H9 (cell line): ENCODE data around the gene OR51V1. TPM values are rescaled to one million over a fixed set of nuclear protein-coding genes. Genes with fewer than 3 reads are reported as not detected.
A peak's percentile ranks its signal among the peaks of the same experiment; 100 is the strongest.

Experiments
- DNase-seq: peaks from one replicate; pipeline ENCODE4 v3.0.0-alpha.2; 2017
- H2AFZ ChIP-seq: one replicate; pipeline ENCODE4 v1.6.1; 2013; ENCODE audit warnings: mild to moderate bottlenecking, low read length, control low read depth, moderate library complexity
- H2AK5ac ChIP-seq: 2 replicates; pipeline ENCODE4 v1.6.1; 2013; ENCODE audit warnings: low read length, control low read depth, mixed read lengths; ENCODE audit not compliant: insufficient read length
- H2BK120ac ChIP-seq: one replicate; pipeline ENCODE4 v1.6.1; 2013; ENCODE audit warnings: low read depth, mild to moderate bottlenecking, low read length, control low read depth, inconsistent platforms; ENCODE audit not compliant: poor library complexity, severe bottlenecking
- H2BK12ac ChIP-seq: 2 replicates; pipeline ENCODE4 v1.6.1; 2013; ENCODE audit warnings: low read length, control low read depth, mixed read lengths, low read depth; ENCODE audit not compliant: insufficient read length
- H2BK15ac ChIP-seq: 2 replicates; pipeline ENCODE4 v1.6.1; 2013; ENCODE audit warnings: low read depth, low read length, control low read depth
- H2BK20ac ChIP-seq: one replicate; pipeline ENCODE4 v1.6.1; 2013; ENCODE audit warnings: low read depth, mild to moderate bottlenecking, low read length, control low read depth, inconsistent platforms; ENCODE audit not compliant: poor library complexity, severe bottlenecking
- H2BK5ac ChIP-seq: 2 replicates; pipeline ENCODE4 v1.6.1; 2013; ENCODE audit warnings: low read length, control low read depth, mixed read lengths; ENCODE audit not compliant: insufficient read length
- H3K14ac ChIP-seq: 2 replicates; pipeline ENCODE4 v1.6.1; 2013; ENCODE audit warnings: low read length, control low read depth; ENCODE audit not compliant: insufficient read depth
- H3K18ac ChIP-seq: 2 replicates; pipeline ENCODE4 v1.6.1; 2013; ENCODE audit warnings: low read depth, mild to moderate bottlenecking, mixed read lengths, low read length, control low read depth; ENCODE audit not compliant: insufficient read length
- H3K23ac ChIP-seq: 2 replicates; pipeline ENCODE4 v1.6.1; 2013; ENCODE audit warnings: low read length, control low read depth, mixed read lengths, low read depth; ENCODE audit not compliant: insufficient read length
- H3K23me2 ChIP-seq: 2 replicates; pipeline ENCODE4 v1.6.1; 2013; ENCODE audit warnings: low read depth, mild to moderate bottlenecking, mixed read lengths, low read length, control low read depth; ENCODE audit not compliant: insufficient read length, poor library complexity, severe bottlenecking
- H3K27ac ChIP-seq: 2 replicates; pipeline ENCODE4 v1.5.1; 2013; ENCODE audit warnings: low read length, control low read depth, mixed read lengths, low read depth; ENCODE audit not compliant: insufficient read length
- H3K27me3 ChIP-seq: 2 replicates; pipeline ENCODE4 v1.6.1; 2013; ENCODE audit warnings: low read length, control low read depth, inconsistent platforms; ENCODE audit not compliant: insufficient read depth
- H3K4ac ChIP-seq: 2 replicates; pipeline ENCODE4 v1.6.1; 2013; ENCODE audit warnings: low read depth, mild to moderate bottlenecking, control low read depth, inconsistent platforms, low read length, moderate library complexity
- H3K4me1 ChIP-seq: 2 replicates; pipeline ENCODE4 v1.6.1; 2013; ENCODE audit warnings: low read length, control low read depth, inconsistent platforms; ENCODE audit not compliant: insufficient read depth
- H3K4me2 ChIP-seq: 2 replicates; pipeline ENCODE4 v1.6.1; 2013; ENCODE audit warnings: low read length, control low read depth, mixed read lengths; ENCODE audit not compliant: insufficient read length, insufficient read depth
- H3K56ac ChIP-seq: 2 replicates; pipeline ENCODE4 v1.6.1; 2013; ENCODE audit warnings: low read depth, mild to moderate bottlenecking, mixed read lengths, low read length, control low read depth; ENCODE audit not compliant: insufficient read length
- H3K79me1 ChIP-seq: 2 replicates; pipeline ENCODE4 v1.6.1; 2013; ENCODE audit warnings: low read depth, mild to moderate bottlenecking, moderate library complexity, low read length, control low read depth, inconsistent platforms; ENCODE audit not compliant: insufficient read depth, poor library complexity, severe bottlenecking
- H3K79me2 ChIP-seq: 2 replicates; pipeline ENCODE4 v1.6.1; 2013; ENCODE audit warnings: low read length, control low read depth, inconsistent platforms; ENCODE audit not compliant: insufficient read depth
- H3K9ac ChIP-seq: 2 replicates; pipeline ENCODE4 v1.6.1; 2013; ENCODE audit warnings: low read length, control low read depth, mixed read lengths; ENCODE audit not compliant: insufficient read length; ENCODE audit errors: extremely low read depth
- H3K9me3 ChIP-seq: one replicate; pipeline ENCODE4 v1.6.1; 2013; ENCODE audit warnings: low read depth, low read length, inconsistent platforms; ENCODE audit not compliant: control insufficient read depth
- H3T11ph ChIP-seq: one replicate; pipeline ENCODE4 v1.6.1; 2013; ENCODE audit warnings: mild to moderate bottlenecking, low read length, control low read depth, inconsistent platforms
- H4K20me1 ChIP-seq: one replicate; pipeline ENCODE4 v1.6.1; 2013; ENCODE audit not compliant: control insufficient read depth, insufficient read length, insufficient read depth
- H4K5ac ChIP-seq: 2 replicates; pipeline ENCODE4 v1.6.1; 2013; ENCODE audit warnings: low read depth, mild to moderate bottlenecking, mixed read lengths, low read length, control low read depth; ENCODE audit not compliant: insufficient read length
- H4K8ac ChIP-seq: replicated peaks from 2 replicates; pipeline ENCODE4 v1.6.1; 2013; ENCODE audit warnings: low read length, control low read depth, mixed read lengths, low read depth; ENCODE audit not compliant: insufficient read length
- H4K91ac ChIP-seq: 2 replicates; pipeline ENCODE4 v1.6.1; 2013; ENCODE audit warnings: low read depth, mild to moderate bottlenecking, moderate library complexity, mixed read lengths, low read length, control low read depth; ENCODE audit not compliant: insufficient read length
- H3K27ac Mint-ChIP-seq, 3 experiments: 2 replicates in 2 of 3; 3 replicates in 1 of 3; pipeline ENCODE4 v1.8.0; 2020 to 2021; ENCODE audit warnings: mixed read lengths in 3 of 3, mild to moderate bottlenecking in 1 of 3, moderate library complexity in 1 of 3
- H3K27me3 Mint-ChIP-seq: 2 replicates; pipeline ENCODE4 v1.8.0; 2021; ENCODE audit warnings: low read depth, mild to moderate bottlenecking, moderate library complexity, mixed read lengths
- H3K36me3 Mint-ChIP-seq, 3 experiments: 2 replicates in 2 of 3; 3 replicates in 1 of 3; pipeline ENCODE4 v1.8.0; 2020 to 2021; ENCODE audit warnings: low read depth in 3 of 3, mixed read lengths in 3 of 3; ENCODE audit not compliant: insufficient read depth in 1 of 3
- H3K4me1 Mint-ChIP-seq, 2 experiments: 2 replicates each; pipeline ENCODE4 v1.8.0; 2020; ENCODE audit warnings: mixed read lengths in 2 of 2
- H3K4me3 Mint-ChIP-seq, 2 experiments: 2 replicates in 1 of 2; 3 replicates in 1 of 2; pipeline ENCODE4 v1.8.0; 2020 to 2021; ENCODE audit warnings: mild to moderate bottlenecking in 2 of 2, mixed read lengths in 2 of 2, moderate library complexity in 1 of 2
- H3K9me3 Mint-ChIP-seq, 2 experiments: 2 replicates in 1 of 2; 3 replicates in 1 of 2; pipeline ENCODE4 v1.8.0; 2020; ENCODE audit warnings: mild to moderate bottlenecking in 2 of 2, mixed read lengths in 2 of 2, moderate library complexity in 1 of 2
- WGBS: extraction: QIAGEN DNeasy Blood & Tissue Kit; methylation state at CpG from one replicate; pipeline ENCODE4 v1.1.7; 2013; ENCODE audit warnings: missing lambda C conversion rate, low lambda C conversion rate, mixed read lengths; ENCODE audit not compliant: insufficient read length; ENCODE audit errors: extremely low coverage; 5-methylcytosine and 5-hydroxymethylcytosine counted together
- total RNA-seq: library from RNA; stranded (reverse); gene quantifications from 2 replicates; pipeline ENCODE4 v1.2.1, GENCODE V29; 2021
- TF ChIP-seq, protein P1 (sequence below): fragments of 200-600 bp; sonication (generic); conservative IDR thresholded peaks from 3 replicates; pipeline ENCODE4 v1.8.0; 2021; ENCODE audit warnings: antibody characterized with exemption, mild to moderate bottlenecking

OR51V1 gene
- total RNA-seq, 1 experiment from 2014 or later, result not detected

GRCh38 chr11:5224538-5225479 lies 24.3 kb upstream of the OR51V1 start:
- H3K27me3 Mint-ChIP-seq, result no peaks in the 10 kb centered on the region
- Histone ChIP-seq H2BK15ac (no peak overlapping the region), H3K4ac (no peak overlapping the region), H3K9ac (no peak overlapping the region), H2BK12ac (no peak overlapping the region), H3K79me2 (no peaks in the 10 kb centered on the region), H3K56ac (no peak overlapping the region), H3K79me1 (no peaks in the 10 kb centered on the region), H3K27ac (no peak overlapping the region), H2AK5ac (no peak overlapping the region), H4K8ac (no peak overlapping the region), H3K23me2 (no peaks in the 10 kb centered on the region), H3T11ph (no peak overlapping the region), H4K20me1 (no peaks in the 10 kb centered on the region), H4K91ac (no peak overlapping the region), H2AFZ (no peak overlapping the region), H3K9me3 (no peaks in the 10 kb centered on the region), H3K4me2 (no peak overlapping the region), H3K4me1 (no peaks in the 10 kb centered on the region), H2BK120ac (no peak overlapping the region), H4K5ac (no peak overlapping the region), H3K27me3 (no peaks in the 10 kb centered on the region), H3K14ac (no peak overlapping the region), H2BK5ac (no peak overlapping the region), H3K18ac (no peak overlapping the region), H3K23ac (no peak overlapping the region), H2BK20ac (no peak overlapping the region)
- H3K4me3 Mint-ChIP-seq, result no peak overlapping the region
- DNase-seq, result no peak
- H3K36me3 Mint-ChIP-seq, result peaks cover 3 to 18% (median 16%) of the 10 kb centered on the region in 3 experiments; a peak in 6 of 7 replicates
- H3K4me1 Mint-ChIP-seq, result no peaks in the 10 kb centered on the region
- TF ChIP-seq, protein P1, sequence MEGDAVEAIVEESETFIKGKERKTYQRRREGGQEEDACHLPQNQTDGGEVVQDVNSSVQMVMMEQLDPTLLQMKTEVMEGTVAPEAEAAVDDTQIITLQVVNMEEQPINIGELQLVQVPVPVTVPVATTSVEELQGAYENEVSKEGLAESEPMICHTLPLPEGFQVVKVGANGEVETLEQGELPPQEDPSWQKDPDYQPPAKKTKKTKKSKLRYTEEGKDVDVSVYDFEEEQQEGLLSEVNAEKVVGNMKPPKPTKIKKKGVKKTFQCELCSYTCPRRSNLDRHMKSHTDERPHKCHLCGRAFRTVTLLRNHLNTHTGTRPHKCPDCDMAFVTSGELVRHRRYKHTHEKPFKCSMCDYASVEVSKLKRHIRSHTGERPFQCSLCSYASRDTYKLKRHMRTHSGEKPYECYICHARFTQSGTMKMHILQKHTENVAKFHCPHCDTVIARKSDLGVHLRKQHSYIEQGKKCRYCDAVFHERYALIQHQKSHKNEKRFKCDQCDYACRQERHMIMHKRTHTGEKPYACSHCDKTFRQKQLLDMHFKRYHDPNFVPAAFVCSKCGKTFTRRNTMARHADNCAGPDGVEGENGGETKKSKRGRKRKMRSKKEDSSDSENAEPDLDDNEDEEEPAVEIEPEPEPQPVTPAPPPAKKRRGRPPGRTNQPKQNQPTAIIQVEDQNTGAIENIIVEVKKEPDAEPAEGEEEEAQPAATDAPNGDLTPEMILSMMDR, result no peak
- H3K9me3 Mint-ChIP-seq, result peaks cover 20 to 24% of the 10 kb centered on the region in 2 experiments
- WGBS, result no CpG with 5 or more reads among the region's 6 CpGs
- H3K27ac Mint-ChIP-seq, result peak overlapping the region in 1 of 3 experiments; percentile 53; a peak in 1 of 7 replicates
